Endothelial cell of umbilical vein (primary cell): ENCODE data around the gene NUDCD3.

Experiments
- CTCF ChIP-seq, 2 donors: IDR thresholded peaks; 1 replicate in 1 of 2; 2 replicates in 1 of 2; pipeline ENCODE4 v1.5.1; 2011; ENCODE audit warnings: low read length in 2 of 2, mild to moderate bottlenecking in 2 of 2, moderate library complexity in 2 of 2, control low read depth in 1 of 2, inconsistent platforms in 1 of 2, low read depth in 1 of 2; ENCODE audit not compliant: insufficient read depth in 1 of 2; ENCODE audit errors: extremely low read depth in 1 of 2
- MAX ChIP-seq: IDR thresholded peaks from 2 replicates; pipeline ENCODE4 v1.6.1; 2011; ENCODE audit not compliant: insufficient read depth, insufficient read length
- MYC ChIP-seq: IDR thresholded peaks from one replicate; pipeline ENCODE4 v1.6.1; 2011; ENCODE audit warnings: mild to moderate bottlenecking, low read depth, low read length
- POLR2A ChIP-seq: IDR thresholded peaks from 2 replicates; pipeline ENCODE4 v1.6.1; 2012; ENCODE audit warnings: low read depth, mild to moderate bottlenecking, control low read depth, low read length
- POLR2AphosphoS5 ChIP-seq: IDR thresholded peaks from 2 replicates; pipeline ENCODE4 v1.6.1; 2012; ENCODE audit warnings: low read depth, mild to moderate bottlenecking, control low read depth, low read length, moderate library complexity; ENCODE audit not compliant: insufficient read depth

DNA sequence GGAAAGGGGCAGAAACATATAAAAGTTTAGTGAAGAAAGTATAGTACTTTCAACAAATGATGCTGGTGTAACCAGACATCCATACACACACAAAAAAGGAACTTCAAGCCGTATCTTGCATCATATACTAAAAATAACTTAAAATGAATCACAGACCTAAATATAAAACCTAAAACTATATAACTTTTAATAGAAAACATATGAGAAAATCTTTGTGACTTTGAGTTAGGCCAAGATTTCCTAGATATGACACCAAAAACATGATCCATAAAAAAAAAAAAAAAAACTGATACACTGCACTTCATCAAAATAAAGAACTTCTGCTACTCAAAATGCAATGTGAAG is 40.9 kb downstream of the NUDCD3 start:
- TF ChIP-seq CTCF (IDR thresholded peaks at IDR 0.05; ENCODE audit: extremely low read depth in 1 of 2, insufficient read depth in 1 of 2, low read depth in 1 of 2, low read length in 2 of 2) (no peak), POLR2AphosphoS5 (no peak), MAX (no peak), POLR2A (no peak), MYC (no peak)
